Naive thymus-derived CD4-positive, alpha-beta T cell (primary cell): ENCODE measurements around the gene OR6A2. TPM values are rescaled to one million over a fixed set of nuclear protein-coding genes. Genes with fewer than 3 reads are reported as not detected.

Source experiments
- ATAC-seq: fragments of 150-1000 bp; cut with Tn5 transposase; 2 replicates; pipeline ENCODE4 v1.10.0; 2021; ENCODE audit warnings: mild to moderate bottlenecking, moderate library complexity
- CTCF ChIA-PET: fragments of 350-600 bp; sonication (Branson Sonifier 250); formaldehyde crosslinking; loops from one replicate; lab custom pipeline; 2021; ENCODE audit warnings: antibody characterized with exemption; lab: Charles Lee
- POLR2A ChIA-PET: fragments of 350-600 bp; sonication (Branson Sonifier 250); formaldehyde crosslinking; loops from one replicate; lab custom pipeline; 2021; ENCODE audit warnings: antibody characterized with exemption, inconsistent platforms; lab: Charles Lee
- DNase-seq, 9 donors: peaks; one replicate each; pipeline versions ENCODE4 v3.0.0 to v3.0.0-alpha.2; 2020 to 2022; ENCODE audit warnings: mixed read lengths in 1 of 9
- H3K27ac ChIP-seq: one replicate; pipeline ENCODE4 v1.7.0; 2013; ENCODE audit warnings: mild to moderate bottlenecking, low read depth, low read length, moderate library complexity
- H3K27me3 ChIP-seq, 2 donors: one replicate each; pipeline ENCODE4 v1.7.0; 2013; ENCODE audit warnings: low read length in 2 of 2, mild to moderate bottlenecking in 2 of 2, moderate library complexity in 2 of 2; ENCODE audit not compliant: control insufficient read depth in 2 of 2, insufficient read depth in 2 of 2
- H3K36me3 ChIP-seq, 3 experiments: 1 replicate in 2 of 3; 2 replicates in 1 of 3; pipeline ENCODE4 v1.7.0; 2013; ENCODE audit warnings: low read length in 3 of 3, mild to moderate bottlenecking in 3 of 3, moderate library complexity in 1 of 3; ENCODE audit not compliant: insufficient read depth in 3 of 3, control insufficient read depth in 2 of 3
- H3K4me1 ChIP-seq, 2 donors: one replicate each; pipeline ENCODE4 v1.7.0; 2013; ENCODE audit warnings: low read length in 2 of 2, mild to moderate bottlenecking in 2 of 2, moderate library complexity in 1 of 2; ENCODE audit not compliant: control insufficient read depth in 2 of 2, insufficient read depth in 2 of 2
- H3K4me3 ChIP-seq: 2 replicates; pipeline ENCODE4 v1.7.0; 2013; ENCODE audit warnings: mild to moderate bottlenecking, low read length
- H3K9me3 ChIP-seq, 3 experiments: 1 replicate in 2 of 3; 2 replicates in 1 of 3; pipeline ENCODE4 v1.7.0; 2013; ENCODE audit warnings: low read length in 3 of 3; ENCODE audit not compliant: control insufficient read depth in 2 of 3
- H3K27ac Mint-ChIP-seq, 9 donors: one replicate each; pipeline ENCODE4 v1.8.0; 2020 to 2022; ENCODE audit warnings: mixed read lengths in 9 of 9, mild to moderate bottlenecking in 8 of 9, moderate library complexity in 5 of 9, inconsistent platforms in 2 of 9
- H3K27me3 Mint-ChIP-seq, 5 donors: one replicate each; pipeline ENCODE4 v1.8.0; 2021 to 2022; ENCODE audit warnings: mixed read lengths in 5 of 5, mild to moderate bottlenecking in 1 of 5
- H3K36me3 Mint-ChIP-seq, 5 donors: one replicate each; pipeline ENCODE4 v1.8.0; 2020 to 2022; ENCODE audit warnings: mixed read lengths in 5 of 5, mild to moderate bottlenecking in 3 of 5, inconsistent platforms in 1 of 5
- H3K4me1 Mint-ChIP-seq, 7 donors: one replicate each; pipeline ENCODE4 v1.8.0; 2020 to 2022; ENCODE audit warnings: mixed read lengths in 7 of 7, mild to moderate bottlenecking in 3 of 7, inconsistent platforms in 1 of 7
- H3K4me3 Mint-ChIP-seq, 10 donors: one replicate each; pipeline ENCODE4 v1.8.0; 2020 to 2022; ENCODE audit warnings: mild to moderate bottlenecking in 10 of 10, mixed read lengths in 10 of 10, moderate library complexity in 6 of 10, inconsistent platforms in 2 of 10
- H3K9me3 Mint-ChIP-seq, 11 donors: one replicate each; pipeline ENCODE4 v1.8.0; 2020 to 2022; ENCODE audit warnings: mixed read lengths in 11 of 11, mild to moderate bottlenecking in 4 of 11, inconsistent platforms in 1 of 11, moderate library complexity in 1 of 11
- intact Hi-C, 2 donors: fragments of 100-400 bp; cut with micrococcal nuclease; formaldehyde crosslinking; loops; one replicate each; pipeline ENCODE4 v1.15.1; 2023
- polyA plus RNA-seq, 2 donors: library from polyadenylated mRNA; unstranded; fragments of 300-500 nt; fragmentation: Illumina TruSeq; gene quantifications; one replicate each; pipeline ENCODE4 v1.2.3, GENCODE V29; 2021
- total RNA-seq, 6 experiments: library from RNA in 5 of 6; stranded (reverse) in 5 of 6; gene quantifications; 1 replicate in 5 of 6; 2 replicates in 1 of 6; pipeline ENCODE4 v1.2.3 and lab custom pipeline; 2021 to 2026

Gene OR6A2
- total and polyA plus RNA-seq, 7 experiments from 2014 or later = 0.34 TPM; not detected in 6

DNA sequence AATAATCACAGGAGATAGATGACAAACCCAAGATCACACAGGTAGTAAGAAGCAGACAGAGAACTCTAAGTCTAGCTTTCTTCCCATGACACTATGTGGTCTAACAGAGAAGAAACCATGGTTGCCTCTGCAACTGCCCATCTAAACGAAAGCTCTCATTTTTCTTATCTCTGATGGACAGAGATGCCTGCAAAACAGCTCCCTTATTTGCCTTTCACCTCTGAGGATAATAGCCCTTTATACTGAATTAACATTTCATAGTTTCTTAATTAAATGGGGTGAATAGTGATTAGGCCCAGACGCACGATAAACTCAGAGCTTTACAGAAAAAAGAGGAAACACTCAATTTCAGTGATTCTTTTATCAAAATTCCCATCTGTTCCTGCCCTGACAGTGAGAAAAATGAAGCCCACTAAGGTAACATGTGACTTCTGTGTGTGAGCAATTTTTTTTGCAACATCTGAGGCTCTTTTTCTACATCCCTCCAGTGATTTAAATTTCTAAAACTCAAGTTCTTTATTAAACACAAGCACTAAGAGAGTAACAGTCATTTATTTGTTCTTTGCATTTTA lies 52.3 kb downstream of the OR6A2 start:
- Mint-ChIP-seq H3K9me3 (peaks cover 0 to 6% (median 0%) of the 10 kb centered on the region in 11 donors), H3K4me3 (no peak overlapping the region), H3K4me1 (peaks cover 18 to 40% (median 20%) of the 10 kb centered on the region in 7 donors), H3K36me3 (peaks cover 4 to 17% (median 11%) of the 10 kb centered on the region in 5 donors), H3K27ac (no peak overlapping the region), H3K27me3 (no peaks in the 10 kb centered on the region)
- CTCF ChIA-PET = interaction anchor here (0.9 to 17.2 kb wide), 7 partner anchors 5 to 217 kb away, joined by 3 to 425 read pairs (median 7); no protein-coding TSS in a partner anchor
- Histone ChIP-seq H3K4me3 (peak overlapping the region; percentile 80), H3K27me3 (no peaks in the 10 kb centered on the region), H3K36me3 (no peaks in the 10 kb centered on the region), H3K27ac (peak overlapping the region; percentile 85), H3K9me3 (no peaks in the 10 kb centered on the region), H3K4me1 (peaks cover 18 to 37% of the 10 kb centered on the region in 2 donors)
- DNase-seq (no peak), ATAC-seq (no peak)
- POLR2A ChIA-PET = interaction anchor here (0.7 to 3.2 kb wide), 14 partner anchors 8 to 328 kb away, joined by 3 to 47 read pairs (median 6); partner anchors contain the start of genes ARFIP2, MRPL17, TAF10 and TIMM10B
- intact Hi-C loops = loop anchor here (2.0 to 10.0 kb wide), 11 partner anchors 14 to 1062 kb away; partner anchors contain the start of genes FHIP1B (in 2 of the 2), SMPD1 (in 2 of the 2), TRIM22 (in 2 of the 2) and TRIM5 (in 2 of the 2)

GRCh38 chr11:6746626-6747025 lies 52.9 kb downstream of the OR6A2 start:
- peaks cover 23 to 46% (median 26%) of the 10 kb centered on the region in 7 donors for H3K4me1 Mint-ChIP-seq
- ChIA-PET POLR2A (interaction anchor here (0.7 to 3.2 kb wide), 16 partner anchors 8 to 344 kb away, joined by 3 to 47 read pairs (median 5); partner anchors contain the start of genes ARFIP2, MRPL17, TAF10 and TIMM10B), CTCF (interaction anchor here (0.9 to 17.2 kb wide), 9 partner anchors 5 to 216 kb away, joined by 3 to 425 read pairs (median 7); partner anchors contain the start of gene MRPL17)
- peaks cover 0 to 6% (median 0%) of the 10 kb centered on the region in 11 donors for H3K9me3 Mint-ChIP-seq
- intact Hi-C loops = loop anchor here (1.0 to 10.0 kb wide), 16 partner anchors 8 to 1062 kb away; partner anchors contain the start of genes ARFIP2 (in 2 of the 2), FHIP1B (in 2 of the 2), SMPD1 (in 2 of the 2) and TIMM10B (in 2 of the 2)
- ATAC-seq (peak; percentile 42), DNase-seq (no peak)
- no peaks in the 10 kb centered on the region for H3K27me3 Mint-ChIP-seq
- peak overlapping the region; percentile 80 for H3K4me3 ChIP-seq
- H3K9me3 ChIP-seq = no peaks in the 10 kb centered on the region
- H3K27me3 ChIP-seq = no peaks in the 10 kb centered on the region
- peak overlapping the region; percentile 85 for H3K27ac ChIP-seq
- no peak overlapping the region for H3K4me3 Mint-ChIP-seq
- H3K27ac Mint-ChIP-seq = no peak overlapping the region
- H3K36me3 Mint-ChIP-seq = peaks cover 4 to 20% (median 16%) of the 10 kb centered on the region in 5 donors
- H3K36me3 ChIP-seq = no peaks in the 10 kb centered on the region
- H3K4me1 ChIP-seq = peaks cover 18 to 37% of the 10 kb centered on the region in 2 donors

- H3K4me3 Mint-ChIP-seq = no peak overlapping the region
- intact Hi-C loops = loop anchor here (1.0 to 10.0 kb wide), 16 partner anchors 8 to 1061 kb away; partner anchors contain the start of genes ARFIP2 (in 2 of the 2), FHIP1B (in 2 of the 2), SMPD1 (in 2 of the 2) and TIMM10B (in 2 of the 2)
- H3K4me3 ChIP-seq = peak overlapping the region; percentile 80
Measured at GRCh38 chr11:6746086-6746618, 53.3 kb downstream of the OR6A2 start.

DNA sequence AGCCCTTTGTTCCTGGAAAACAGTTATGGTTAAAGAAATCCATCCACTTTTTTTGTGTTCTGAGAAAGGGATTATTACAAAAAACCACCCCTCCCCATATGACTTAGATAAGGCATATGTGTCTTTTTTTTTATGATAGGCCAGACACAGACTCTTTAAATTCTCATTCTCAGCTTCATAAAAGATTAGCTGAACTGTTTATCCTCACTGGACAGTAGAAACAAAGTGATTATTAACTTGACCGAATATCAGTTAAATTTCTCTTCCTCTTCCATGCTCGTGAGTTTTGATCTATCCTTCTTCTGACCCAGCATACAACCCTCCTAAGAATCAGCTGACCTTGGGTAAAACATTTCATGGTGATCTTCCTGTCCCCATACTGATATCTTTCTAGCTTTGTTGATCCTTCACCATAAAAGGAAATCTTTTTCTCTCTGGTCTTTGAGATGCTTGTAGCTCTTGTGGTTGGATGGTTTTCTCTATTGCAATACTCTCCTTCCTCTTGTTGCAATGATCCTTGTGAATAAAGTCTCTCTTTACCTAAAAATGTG lies 53.9 kb downstream of the OR6A2 start:
- Histone ChIP-seq H3K9me3 (no peaks in the 10 kb centered on the region), H3K4me3 (peak overlapping the region; percentile 80), H3K27ac (peak overlapping the region; percentile 85), H3K36me3 (no peaks in the 10 kb centered on the region), H3K4me1 (peaks cover 23 to 40% of the 10 kb centered on the region in 2 donors), H3K27me3 (no peaks in the 10 kb centered on the region)
- Mint-ChIP-seq H3K27ac (no peak overlapping the region), H3K36me3 (peaks cover 4 to 24% (median 21%) of the 10 kb centered on the region in 5 donors), H3K27me3 (no peaks in the 10 kb centered on the region), H3K4me3 (no peak overlapping the region), H3K9me3 (no peaks in the 10 kb centered on the region), H3K4me1 (peaks cover 26 to 54% (median 29%) of the 10 kb centered on the region in 7 donors)
- intact Hi-C loops = loop anchor here (1.0 to 10.0 kb wide), 17 partner anchors 7 to 1061 kb away; partner anchors contain the start of genes ARFIP2 (in 2 of the 2), FHIP1B (in 2 of the 2), SMPD1 (in 2 of the 2) and TIMM10B (in 2 of the 2)
- ChIA-PET POLR2A (interaction anchor here (0.6 to 3.2 kb wide), 14 partner anchors 10 to 343 kb away, joined by 3 to 47 read pairs (median 5); partner anchors contain the start of genes ARFIP2, MRPL17, TAF10 and TIMM10B), CTCF (interaction anchor here (0.6 to 17.2 kb wide), 8 partner anchors 4 to 367 kb away, joined by 3 to 425 read pairs (median 6); partner anchors contain the start of gene MRPL17)
- peak; percentile 61 for ATAC-seq
- peak in 1 of 9 donors; percentile 28 for DNase-seq

More at GRCh38 chr11:6746086-6746618, 53.3 kb downstream of the OR6A2 start:
- ChIA-PET POLR2A (interaction anchor here (0.8 to 3.2 kb wide), 15 partner anchors 9 to 343 kb away, joined by 3 to 47 read pairs (median 5); partner anchors contain the start of genes ARFIP2, MRPL17, TAF10 and TIMM10B), CTCF (interaction anchor here (0.6 to 17.2 kb wide), 9 partner anchors 5 to 367 kb away, joined by 3 to 425 read pairs (median 5); partner anchors contain the start of gene MRPL17)
- Histone ChIP-seq H3K9me3 (no peaks in the 10 kb centered on the region), H3K27me3 (no peaks in the 10 kb centered on the region), H3K4me1 (peaks cover 18 to 37% of the 10 kb centered on the region in 2 donors), H3K27ac (peak overlapping the region; percentile 85), H3K36me3 (no peaks in the 10 kb centered on the region)
- peak; percentile 89 for ATAC-seq
- Mint-ChIP-seq H3K27ac (no peak overlapping the region), H3K27me3 (no peaks in the 10 kb centered on the region), H3K36me3 (peaks cover 4 to 20% (median 17%) of the 10 kb centered on the region in 5 donors), H3K4me1 (peaks cover 26 to 48% (median 29%) of the 10 kb centered on the region in 7 donors), H3K9me3 (peaks cover 0 to 5% (median 0%) of the 10 kb centered on the region in 11 donors)
- DNase-seq = peak in 8 of 9 donors; percentile 32 to 66 (median 64)

GRCh38 chr11:6745018-6745417 lies 54.5 kb downstream of the OR6A2 start:
- Mint-ChIP-seq H3K27me3 (no peaks in the 10 kb centered on the region), H3K27ac (no peak overlapping the region)

More at GRCh38 chr11:6745018-6745417, 54.5 kb downstream of the OR6A2 start:
- no peaks in the 10 kb centered on the region for H3K9me3 ChIP-seq
- no peaks in the 10 kb centered on the region for H3K36me3 ChIP-seq
- no peak for ATAC-seq
- no peaks in the 10 kb centered on the region for H3K9me3 Mint-ChIP-seq
- peaks cover 28 to 53% (median 33%) of the 10 kb centered on the region in 7 donors for H3K4me1 Mint-ChIP-seq
- no peaks in the 10 kb centered on the region for H3K27me3 ChIP-seq
- H3K36me3 Mint-ChIP-seq = peaks cover 4 to 24% (median 21%) of the 10 kb centered on the region in 5 donors
- ChIA-PET CTCF (interaction anchor here (1.4 to 17.2 kb wide), 7 partner anchors 4 to 366 kb away, joined by 4 to 425 read pairs (median 7); partner anchors contain the start of gene MRPL17), POLR2A (interaction anchor here (0.6 to 3.2 kb wide), 6 partner anchors 9 to 342 kb away, joined by 3 to 47 read pairs (median 8); no protein-coding TSS in a partner anchor)
- intact Hi-C loops = loop anchor here (1.0 to 10.0 kb wide), 6 partner anchors 127 to 1060 kb away; partner anchors contain the start of genes SMPD1 (in 2 of the 2), TRIM22 (in 2 of the 2), TRIM5 (in 2 of the 2) and APBB1 (in 1 of the 2)
- H3K4me3 Mint-ChIP-seq = no peak overlapping the region
- peak overlapping the region; percentile 85 for H3K27ac ChIP-seq
- peak overlapping the region; percentile 80 for H3K4me3 ChIP-seq
- no peak for DNase-seq
- peaks cover 26 to 42% of the 10 kb centered on the region in 2 donors for H3K4me1 ChIP-seq
